M059J (cell line): Measurements from ENCODE around the gene CMA1. TPM values are rescaled to one million over a fixed set of nuclear protein-coding genes. Genes with fewer than 3 reads are reported as not detected.
A peak's percentile ranks its signal among the peaks of the same experiment; 100 is the strongest.
"Not testable (repeated sequence)": the region's sequence is repeated elsewhere in the genome, so short reads cannot be mapped to it uniquely, and the experiment has no call there.

Source experiments
- DNase-seq: peaks from one replicate; pipeline ENCODE4 v3.0.0-alpha.2; 2012; ENCODE audit warnings: low read depth
- total RNA-seq: library from RNA; depleted of rRNA; stranded (reverse); fragments of >200 nt; shearing (Covaris generic); gene quantifications from 2 replicates; pipeline ENCODE4 v1.2.3, GENCODE V29; 2014; rRNA removed

Gene CMA1
- not detected in 2 replicates for total RNA-seq

- DNase-seq: no peak
Observed at GRCh38 chr14:24508155-24508840, at the start of gene CMA1. Gene CMA1 (minus strand): TSS chr14:24508265. CDS start chr14:24508235, 30 bp downstream.

GRCh38 chr14:24556756-24557155, 48.7 kb upstream of the CMA1 start:
- DNase-seq: peak; percentile 53

- not testable (repeated sequence) for DNase-seq
Observed at GRCh38 chr14:24549064-24549463, 41.0 kb upstream of the CMA1 start.

- no peak for DNase-seq
Observed at GRCh38 chr14:24542346-24542936, 34.4 kb upstream of the CMA1 start.

GRCh38 chr14:24535737-24536136, 27.7 kb upstream of the CMA1 start:
- DNase-seq: no peak

GRCh38 chr14:24534286-24534685, 26.2 kb upstream of the CMA1 start:
- no peak for DNase-seq

- DNase-seq: not testable (repeated sequence)
Observed at GRCh38 chr14:24525877-24526620, 18.0 kb upstream of the CMA1 start.

- DNase-seq: no peak
Observed at GRCh38 chr14:24518851-24519250, 10.8 kb upstream of the CMA1 start.

GRCh38 chr14:24514209-24514608, 6.1 kb upstream of the CMA1 start:
- DNase-seq: no peak

- no peak for DNase-seq
Observed at GRCh38 chr14:24513009-24513408, 4.9 kb upstream of the CMA1 start.

GRCh38 chr14:24506443-24506842, 1.6 kb downstream of the CMA1 start:
- DNase-seq: no peak

- DNase-seq: no peak
Observed at GRCh38 chr14:24504425-24504950, 3.6 kb downstream of the CMA1 start.

- DNase-seq: not testable (repeated sequence)
Observed at GRCh38 chr14:24491586-24492408, 16.3 kb downstream of the CMA1 start.

- peak; percentile 90 for DNase-seq
Observed at GRCh38 chr14:24483604-24484252, 24.3 kb downstream of the CMA1 start.

GRCh38 chr14:24482699-24483303, 25.3 kb downstream of the CMA1 start:
- peak; percentile 87 for DNase-seq

- peak; percentile 17 for DNase-seq
Observed at GRCh38 chr14:24481622-24482324, 26.3 kb downstream of the CMA1 start.

GRCh38 chr14:24479999-24480398, 28.1 kb downstream of the CMA1 start:
- not testable (repeated sequence) for DNase-seq

- DNase-seq: no peak
Observed at GRCh38 chr14:24475261-24475660, 32.8 kb downstream of the CMA1 start.

GRCh38 chr14:24473211-24473610, 34.9 kb downstream of the CMA1 start:
- DNase-seq: no peak

- DNase-seq: not testable (repeated sequence)
Observed at GRCh38 chr14:24470450-24470849, 37.6 kb downstream of the CMA1 start.
